ENCODE data around the gene GLUL.

The GLUL gene

DNA sequence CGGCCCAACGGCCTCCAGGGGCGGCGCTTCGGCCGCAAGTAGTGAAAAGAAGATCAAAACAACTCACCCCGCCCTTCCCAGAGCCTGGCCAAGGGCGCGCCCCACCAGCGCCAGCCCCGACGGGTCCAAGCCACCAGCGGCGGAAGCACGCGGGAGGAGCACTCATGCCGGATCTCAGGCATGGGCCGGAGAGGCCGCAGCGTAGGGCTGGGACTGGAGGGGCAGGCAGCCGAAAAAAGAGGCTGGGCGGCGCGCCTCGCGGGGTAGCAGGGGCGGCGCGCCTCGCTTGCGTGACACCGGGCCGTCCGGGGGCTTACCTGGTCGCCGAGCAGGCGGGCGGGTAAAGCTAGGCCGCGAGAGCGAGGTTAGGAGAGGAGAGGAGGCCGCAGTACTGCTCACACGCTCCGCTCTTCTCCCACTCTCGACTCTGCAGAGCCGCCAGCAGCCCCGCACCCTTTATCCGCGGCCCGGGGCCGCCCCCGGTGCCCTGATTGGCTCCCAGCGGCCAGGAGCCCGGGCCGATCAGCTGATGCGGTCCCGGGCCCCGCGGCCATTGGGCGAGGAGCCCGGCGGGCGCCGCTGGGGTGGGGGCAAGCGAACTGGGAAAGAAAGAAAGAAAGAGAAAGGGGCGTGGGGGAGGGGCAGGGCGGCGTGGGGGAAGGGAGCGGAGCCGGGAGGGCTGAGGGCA, at the start of gene GLUL:
GLUL (minus strand) TSS at position 429 of the 688 bp plus-strand sequence. CDS start 3,053 bp downstream, outside the sequence.
- CTCF ChIA-PET: interaction anchor here (1.1 to 12.2 kb wide), 4 partner anchors 9 to 391 kb away, joined by 3 to 504 read pairs (median 12); no protein-coding TSS in a partner anchor
- POLR2A ChIA-PET: interaction anchor here (0.6 to 1.4 kb wide), 16 partner anchors 9 to 1910 kb away, joined by 3 to 31 read pairs (median 3); partner anchors contain the start of gene TEDDM1
- peak; percentile 29 for DNase-seq (ENCODE audit: low read depth, low spot score)
- TF ChIP-seq, protein P1, sequence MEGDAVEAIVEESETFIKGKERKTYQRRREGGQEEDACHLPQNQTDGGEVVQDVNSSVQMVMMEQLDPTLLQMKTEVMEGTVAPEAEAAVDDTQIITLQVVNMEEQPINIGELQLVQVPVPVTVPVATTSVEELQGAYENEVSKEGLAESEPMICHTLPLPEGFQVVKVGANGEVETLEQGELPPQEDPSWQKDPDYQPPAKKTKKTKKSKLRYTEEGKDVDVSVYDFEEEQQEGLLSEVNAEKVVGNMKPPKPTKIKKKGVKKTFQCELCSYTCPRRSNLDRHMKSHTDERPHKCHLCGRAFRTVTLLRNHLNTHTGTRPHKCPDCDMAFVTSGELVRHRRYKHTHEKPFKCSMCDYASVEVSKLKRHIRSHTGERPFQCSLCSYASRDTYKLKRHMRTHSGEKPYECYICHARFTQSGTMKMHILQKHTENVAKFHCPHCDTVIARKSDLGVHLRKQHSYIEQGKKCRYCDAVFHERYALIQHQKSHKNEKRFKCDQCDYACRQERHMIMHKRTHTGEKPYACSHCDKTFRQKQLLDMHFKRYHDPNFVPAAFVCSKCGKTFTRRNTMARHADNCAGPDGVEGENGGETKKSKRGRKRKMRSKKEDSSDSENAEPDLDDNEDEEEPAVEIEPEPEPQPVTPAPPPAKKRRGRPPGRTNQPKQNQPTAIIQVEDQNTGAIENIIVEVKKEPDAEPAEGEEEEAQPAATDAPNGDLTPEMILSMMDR (IDR thresholded peaks at IDR 0.05; ENCODE audit: insufficient read depth, low read length, missing control alignments): no peak
- H3K4me3 ChIP-seq (ENCODE audit: low read depth, low read length): peak within 1 kb of the TSS; percentile 80

DNA sequence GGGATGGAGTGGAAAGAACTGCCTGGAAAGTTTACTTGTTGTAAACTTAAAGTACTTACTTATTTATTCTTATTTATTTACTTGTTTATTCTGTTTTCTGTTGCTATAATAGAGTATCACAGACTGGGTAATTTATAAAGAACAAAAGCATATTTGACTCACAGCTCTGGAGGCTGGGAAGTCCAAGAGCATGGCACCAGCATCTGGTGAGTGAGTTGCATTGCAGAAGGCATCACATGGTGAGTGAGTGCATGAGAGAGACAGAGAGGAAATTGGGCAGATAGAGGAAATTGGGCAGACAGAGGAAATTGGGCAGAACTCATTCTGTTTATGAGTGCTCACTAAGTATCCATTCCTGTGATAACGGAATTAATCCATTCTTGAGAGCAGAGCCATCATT, 46.7 kb upstream of the GLUL start:
- DNase-seq (ENCODE audit: low read depth, low spot score): no peak
- H3K4me3 ChIP-seq (ENCODE audit: low read depth, low read length): no peak overlapping the region
- ChIA-PET POLR2A (no interaction called here), CTCF (no interaction called here)
- TF ChIP-seq, protein P1 (IDR thresholded peaks at IDR 0.05; ENCODE audit: insufficient read depth, low read length, missing control alignments): no peak

DNA sequence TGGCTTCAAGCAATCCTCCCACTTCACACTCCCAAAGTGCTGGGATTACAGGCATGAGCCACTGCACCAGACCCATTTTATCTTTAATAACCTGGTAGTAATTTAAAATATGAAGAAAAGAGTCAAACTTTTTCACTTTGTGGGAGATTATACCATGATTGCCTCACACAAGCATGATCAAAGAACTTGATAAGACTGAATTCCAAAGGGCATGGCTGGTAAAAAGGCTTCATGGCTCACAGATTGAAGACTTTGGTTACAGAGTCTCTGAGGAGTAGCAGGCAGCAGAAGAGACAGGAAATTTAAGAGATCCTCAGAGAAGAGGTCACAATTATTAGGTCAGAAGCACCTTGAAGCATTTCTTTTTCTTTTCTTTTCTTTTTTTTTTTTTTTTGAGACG, 42.0 kb upstream of the GLUL start:
- CTCF ChIA-PET: interaction anchor here (1.0 kb wide), 1 partner anchor 14 kb away, joined by 3 read pairs; no protein-coding TSS in a partner anchor
- TF ChIP-seq, protein P1 (IDR thresholded peaks at IDR 0.05; ENCODE audit: insufficient read depth, low read length, missing control alignments): no peak
- no peak overlapping the region for H3K4me3 ChIP-seq (ENCODE audit: low read depth, low read length)
- DNase-seq (ENCODE audit: low read depth, low spot score): no peak
- POLR2A ChIA-PET: no interaction called here

DNA sequence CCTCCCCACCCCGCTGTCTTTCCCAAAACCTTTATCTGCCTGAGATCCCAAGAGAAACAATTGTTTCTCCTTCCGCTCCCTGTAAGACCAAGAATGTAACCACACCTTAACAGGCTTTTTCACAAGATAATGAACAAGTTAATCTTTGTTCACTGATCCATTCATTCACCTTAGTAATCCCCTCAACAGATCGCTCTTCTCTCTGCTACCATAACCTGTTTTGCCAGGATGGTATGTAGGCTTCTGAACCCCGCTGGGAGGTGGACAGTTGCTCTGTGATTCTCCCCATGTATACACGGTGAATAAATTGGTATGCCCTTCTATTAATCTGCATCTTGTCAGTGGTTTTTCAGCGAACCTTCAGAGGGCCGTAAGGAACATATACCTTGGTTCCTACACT, 39.7 kb upstream of the GLUL start:
- TF ChIP-seq, protein P1 (IDR thresholded peaks at IDR 0.05; ENCODE audit: insufficient read depth, low read length, missing control alignments): no peak
- CTCF ChIA-PET: no interaction called here
- no peak overlapping the region for H3K4me3 ChIP-seq (ENCODE audit: low read depth, low read length)
- POLR2A ChIA-PET: no interaction called here
- DNase-seq (ENCODE audit: low read depth, low spot score): no peak

DNA sequence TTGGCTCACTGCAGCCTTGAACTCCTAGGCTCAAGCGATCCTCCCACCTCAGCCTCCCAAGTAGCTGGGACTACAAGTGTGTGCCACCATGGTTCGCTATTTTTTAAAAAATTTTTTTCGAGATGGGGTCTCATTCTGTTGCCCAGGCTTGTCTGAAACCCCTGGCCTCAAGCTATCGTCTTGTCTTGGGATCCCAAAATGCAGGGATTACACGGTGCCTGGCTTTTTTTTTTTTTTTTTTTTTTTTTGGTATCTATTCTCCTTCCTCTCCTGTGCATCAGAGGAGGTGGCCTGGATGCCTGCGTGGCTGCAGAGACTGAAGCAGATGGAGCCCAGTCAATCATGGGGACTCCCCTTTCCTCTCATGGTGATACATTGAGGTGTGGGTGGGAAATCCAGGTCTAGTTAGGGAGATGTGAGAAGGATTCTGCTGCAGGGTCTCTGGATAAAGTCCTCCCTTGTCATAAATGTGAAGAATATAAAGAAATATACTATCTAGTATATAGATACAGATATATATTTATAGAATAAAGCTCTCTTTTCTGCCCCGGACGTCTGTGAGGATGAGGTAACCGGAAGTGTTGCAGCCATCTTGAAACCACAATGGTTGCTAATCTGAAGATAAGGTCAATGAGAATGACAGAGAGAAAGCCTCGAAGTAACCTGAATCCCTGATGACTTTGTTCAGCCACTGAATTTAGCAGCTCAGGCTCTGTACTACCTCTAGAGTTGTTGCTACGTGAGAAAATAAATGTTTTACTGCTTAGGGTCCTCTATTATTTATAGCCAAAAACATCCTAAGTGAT, 38.9 kb upstream of the GLUL start:
- TF ChIP-seq, protein P1 (IDR thresholded peaks at IDR 0.05; ENCODE audit: insufficient read depth, low read length, missing control alignments): no peak
- ChIA-PET CTCF (no interaction called here), POLR2A (no interaction called here)
- DNase-seq (ENCODE audit: low read depth, low spot score): no peak
- H3K4me3 ChIP-seq (ENCODE audit: low read depth, low read length): no peak overlapping the region

DNA sequence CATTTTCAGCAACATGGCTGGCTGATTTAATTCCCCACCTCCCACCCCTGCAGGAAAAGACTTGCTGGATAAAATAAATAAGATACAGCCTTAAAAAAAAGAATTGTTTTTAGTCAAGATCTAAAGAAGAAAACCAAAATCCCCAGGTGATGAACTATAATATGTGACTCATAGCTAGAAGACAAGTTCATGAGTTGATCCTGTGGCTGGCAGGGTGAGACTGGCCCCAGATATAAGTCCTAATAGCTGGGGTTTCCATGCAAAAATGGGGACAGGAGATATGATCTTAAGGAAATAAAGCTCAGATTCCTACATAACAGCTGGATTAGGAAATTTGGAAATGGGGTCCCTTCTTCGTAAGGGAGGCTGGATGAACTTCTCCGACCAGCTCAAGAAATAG, 36.5 kb upstream of the GLUL start:
- POLR2A ChIA-PET: no interaction called here

More for the DNA sequence above, 36.5 kb upstream of the GLUL start:
- DNase-seq (ENCODE audit: low read depth, low spot score): no peak
- no peak overlapping the region for H3K4me3 ChIP-seq (ENCODE audit: low read depth, low read length)
- TF ChIP-seq, protein P1 (IDR thresholded peaks at IDR 0.05; ENCODE audit: insufficient read depth, low read length, missing control alignments): no peak
- CTCF ChIA-PET: no interaction called here

Data from AG04449 (cell line).